Muscle of leg (tissue), 10 donors: ENCODE data around the gene SLC22A13. TPM values are rescaled to one million over a fixed set of nuclear protein-coding genes. Genes with fewer than 3 reads are reported as not detected.

Source experiments
- DNase-seq: peaks from one replicate; pipeline ENCODE4 v3.0.0; 2013
- H3K27ac ChIP-seq: one replicate; pipeline ENCODE4 v1.5.1; 2013; ENCODE audit warnings: mild to moderate bottlenecking, low read length, control low read depth
- H3K27me3 ChIP-seq: one replicate; pipeline ENCODE4 v1.6.1; 2013; ENCODE audit warnings: low read length; ENCODE audit not compliant: control insufficient read depth, insufficient read depth
- H3K36me3 ChIP-seq: one replicate; pipeline ENCODE4 v1.6.1; 2013; ENCODE audit warnings: low read length; ENCODE audit not compliant: control insufficient read depth, insufficient read depth
- H3K4me1 ChIP-seq: one replicate; pipeline ENCODE4 v1.6.1; 2013; ENCODE audit warnings: low read length; ENCODE audit not compliant: control insufficient read depth, insufficient read depth
- H3K4me3 ChIP-seq: one replicate; pipeline ENCODE4 v1.5.1; 2013; ENCODE audit warnings: low read length, control low read depth
- H3K9me3 ChIP-seq: replicated peaks from 2 replicates; pipeline ENCODE4 v1.6.1; 2013; ENCODE audit warnings: low read depth, low read length; ENCODE audit not compliant: control insufficient read depth
- polyA plus RNA-seq, 8 donors: library from polyadenylated mRNA; unstranded; fragments of 120-200 nt; gene quantifications; one replicate each; pipeline versions ENCODE4 v1.2.1 to v1.2.3, GENCODE V29; 2013; ENCODE audit warnings: inconsistent platforms in 1 of 8, low replicate concordance in 1 of 8; ENCODE audit not compliant: insufficient read length in 8 of 8, insufficient read depth in 1 of 8
- total RNA-seq: library from RNA; stranded (reverse); fragments of 120-200 nt; gene quantifications from one replicate; pipeline ENCODE4 v1.2.4, GENCODE V29; 2013

The SLC22A13 gene
- total and polyA plus RNA-seq, 9 donors, result 0.08 to 0.22 (median 0.15) TPM; not detected in 2

GRCh38 chr3:38327335-38328009 lies 61.9 kb downstream of the SLC22A13 start:
- H3K36me3 ChIP-seq, result no peaks in the 10 kb centered on the region
- H3K27me3 ChIP-seq, result peaks cover 5% of the 10 kb centered on the region
- no peak overlapping the region for H3K27ac ChIP-seq
- no peaks in the 10 kb centered on the region for H3K9me3 ChIP-seq
- no peaks in the 10 kb centered on the region for H3K4me1 ChIP-seq
- DNase-seq, result no peak
- no peak overlapping the region for H3K4me3 ChIP-seq

Other genes starting within 250 kb of the SLC22A13 start
- gene PLCD1, start 236.2 kb upstream of the SLC22A13 start, total RNA-seq, result 14.0 TPM
- 10 to 100 TPM in 5 of 8 donors, 1 to 10 TPM in 3; 7.9 to 16.4 (median 10.5) TPM for gene PLCD1, start 236.2 kb upstream of the SLC22A13 start, polyA plus RNA-seq
- 0.22 TPM for gene DLEC1, start 226.6 kb upstream of the SLC22A13 start, total RNA-seq
- under 1 TPM; 0.17 to 0.87 (median 0.34) TPM for gene DLEC1, start 226.6 kb upstream of the SLC22A13 start, polyA plus RNA-seq
- gene ACAA1, start 128.7 kb upstream of the SLC22A13 start, total RNA-seq, result 11.7 TPM
- 10 to 100 TPM; 31.4 to 35.8 (median 33.7) TPM for gene ACAA1, start 128.7 kb upstream of the SLC22A13 start, polyA plus RNA-seq
- gene MYD88, start 127.2 kb upstream of the SLC22A13 start, total RNA-seq, result 3.9 TPM
- 10 to 100 TPM; 17.5 to 31.2 (median 23.0) TPM for gene MYD88, start 127.2 kb upstream of the SLC22A13 start, polyA plus RNA-seq
- gene OXSR1, start 100.3 kb upstream of the SLC22A13 start, total RNA-seq, result 25.5 TPM
- gene OXSR1, start 100.3 kb upstream of the SLC22A13 start, polyA plus RNA-seq, result 10 to 100 TPM; 30.5 to 36.5 (median 33.3) TPM
- gene SLC22A14, start 16.5 kb downstream of the SLC22A13 start, total RNA-seq, result 0.18 TPM
- gene SLC22A14, start 16.5 kb downstream of the SLC22A13 start, polyA plus RNA-seq, result under 1 TPM; 0.09 to 0.25 (median 0.18) TPM
- 3.3 TPM for gene XYLB, start 81.0 kb downstream of the SLC22A13 start, total RNA-seq
- 1 to 10 TPM; 1.9 to 4.7 (median 3.3) TPM for gene XYLB, start 81.0 kb downstream of the SLC22A13 start, polyA plus RNA-seq
- 17.6 TPM for gene ACVR2B, start 188.1 kb downstream of the SLC22A13 start, total RNA-seq
- 10 to 100 TPM in 6 of 8 donors, 1 to 10 TPM in 2; 7.9 to 16.0 (median 13.0) TPM for gene ACVR2B, start 188.1 kb downstream of the SLC22A13 start, polyA plus RNA-seq
- gene EXOG, start 230.5 kb downstream of the SLC22A13 start, total RNA-seq, result 11.3 TPM
- 10 to 100 TPM; 11.0 to 24.1 (median 15.6) TPM for gene EXOG, start 230.5 kb downstream of the SLC22A13 start, polyA plus RNA-seq